Muscle layer of duodenum (tissue), 2 donors: ENCODE data around the gene CT55.
"Not testable (repeated sequence)": the region's sequence is repeated elsewhere in the genome, so short reads cannot be mapped to it uniquely, and the experiment has no call there.

Source experiments
- H3K27ac ChIP-seq: one replicate; pipeline ENCODE4 v1.7.0; 2013; ENCODE audit warnings: mild to moderate bottlenecking, low read length
- H3K27me3 ChIP-seq: one replicate; pipeline ENCODE4 v1.7.0; 2013; ENCODE audit warnings: low read depth, mild to moderate bottlenecking, control low read depth, low read length
- H3K36me3 ChIP-seq, 2 donors: one replicate each; pipeline ENCODE4 v1.7.0; 2013; ENCODE audit warnings: low read length in 2 of 2, control low read depth in 1 of 2, mild to moderate bottlenecking in 1 of 2; ENCODE audit not compliant: insufficient read depth in 2 of 2, control insufficient read depth in 1 of 2
- H3K4me1 ChIP-seq, 2 donors: one replicate each; pipeline ENCODE4 v1.7.0; 2013; ENCODE audit warnings: low read length in 2 of 2, mild to moderate bottlenecking in 2 of 2, control low read depth in 1 of 2, moderate library complexity in 1 of 2; ENCODE audit not compliant: insufficient read depth in 2 of 2, control insufficient read depth in 1 of 2
- H3K4me3 ChIP-seq, 2 donors: one replicate each; pipeline ENCODE4 v1.7.0; 2013; ENCODE audit warnings: low read length in 2 of 2, low read depth in 1 of 2, mild to moderate bottlenecking in 1 of 2
- H3K9me3 ChIP-seq, 2 donors: one replicate each; pipeline ENCODE4 v1.7.0; 2013; ENCODE audit warnings: low read length in 2 of 2, control low read depth in 1 of 2, mild to moderate bottlenecking in 1 of 2; ENCODE audit not compliant: control insufficient read depth in 1 of 2
- donor health status: healthy.

Gene CT55

GRCh38 chrX:135168486-135168885 lies 2.7 kb downstream of the CT55 start:
- Histone ChIP-seq H3K27ac (no peak overlapping the region), H3K36me3 (no peaks in the 10 kb centered on the region)

GRCh38 chrX:135154688-135155087 lies 16.5 kb downstream of the CT55 start:
- H3K36me3 ChIP-seq, H3K27ac ChIP-seq, H3K4me1 ChIP-seq, H3K4me3 ChIP-seq, H3K27me3 ChIP-seq, H3K9me3 ChIP-seq: not testable (repeated sequence)

More at GRCh38 chrX:135168486-135168885, 2.7 kb downstream of the CT55 start:
- Histone ChIP-seq H3K4me3 (no peak overlapping the region), H3K9me3 (peaks cover 0 to 10% of the 10 kb centered on the region in 2 donors), H3K27me3 (no peaks in the 10 kb centered on the region), H3K4me1 (no peaks in the 10 kb centered on the region)

GRCh38 chrX:135126145-135126544 lies 45.1 kb downstream of the CT55 start:
- H3K27me3 ChIP-seq, H3K4me1 ChIP-seq, H3K4me3 ChIP-seq, H3K36me3 ChIP-seq, H3K9me3 ChIP-seq, H3K27ac ChIP-seq: not testable (repeated sequence)

- H3K4me1 ChIP-seq, H3K4me3 ChIP-seq, H3K27ac ChIP-seq, H3K9me3 ChIP-seq, H3K27me3 ChIP-seq, H3K36me3 ChIP-seq: not testable (repeated sequence)
These were observed 51.1 kb downstream of the CT55 start, which contains the start of gene ETDB for GRCh38 chrX:135120056-135120576. TSS of gene ETDB (minus strand) at chrX:135120526. CDS start at chrX:135119261, 1,265 bp downstream.

GRCh38 chrX:135116064-135116463 lies 55.1 kb downstream of the CT55 start:
- not testable (repeated sequence) for H3K36me3 ChIP-seq, H3K27me3 ChIP-seq, H3K4me3 ChIP-seq, H3K27ac ChIP-seq, H3K4me1 ChIP-seq, H3K9me3 ChIP-seq

GRCh38 chrX:135114392-135114791 lies 56.8 kb downstream of the CT55 start:
- Histone ChIP-seq H3K36me3 (no peaks in the 10 kb centered on the region), H3K27me3 (no peaks in the 10 kb centered on the region), H3K4me3 (no peak overlapping the region), H3K27ac (no peak overlapping the region), H3K4me1 (no peaks in the 10 kb centered on the region), H3K9me3 (no peaks in the 10 kb centered on the region)

- Histone ChIP-seq H3K27me3 (no peaks in the 10 kb centered on the region), H3K4me3 (no peak overlapping the region), H3K36me3 (no peaks in the 10 kb centered on the region), H3K4me1 (no peaks in the 10 kb centered on the region), H3K9me3 (no peaks in the 10 kb centered on the region), H3K27ac (no peak overlapping the region)
These were observed 58.5 kb downstream of the CT55 start for GRCh38 chrX:135112743-135113142.

GRCh38 chrX:135112096-135112729 lies 59.0 kb downstream of the CT55 start:
- H3K9me3 ChIP-seq: no peaks in the 10 kb centered on the region
- H3K4me1 ChIP-seq: no peaks in the 10 kb centered on the region
- no peaks in the 10 kb centered on the region for H3K36me3 ChIP-seq
- no peak overlapping the region for H3K4me3 ChIP-seq
- no peak overlapping the region for H3K27ac ChIP-seq
- H3K27me3 ChIP-seq: no peaks in the 10 kb centered on the region

GRCh38 chrX:135109554-135109953 lies 61.6 kb downstream of the CT55 start:
- Histone ChIP-seq H3K4me1 (no peaks in the 10 kb centered on the region), H3K27me3 (no peaks in the 10 kb centered on the region), H3K36me3 (no peaks in the 10 kb centered on the region), H3K4me3 (no peak overlapping the region), H3K27ac (no peak overlapping the region), H3K9me3 (peaks cover 0 to 3% of the 10 kb centered on the region in 2 donors)
